ENCODE results near the gene DDRGK1.

Gene DDRGK1

GRCh38 chr20:3235666-3236324, 31.3 kb upstream of the DDRGK1 start:
- DNase-seq (ENCODE audit: low read depth), result no peak

GRCh38 chr20:3233991-3234498, 29.6 kb upstream of the DDRGK1 start:
- no peak for DNase-seq (ENCODE audit: low read depth)

DNA sequence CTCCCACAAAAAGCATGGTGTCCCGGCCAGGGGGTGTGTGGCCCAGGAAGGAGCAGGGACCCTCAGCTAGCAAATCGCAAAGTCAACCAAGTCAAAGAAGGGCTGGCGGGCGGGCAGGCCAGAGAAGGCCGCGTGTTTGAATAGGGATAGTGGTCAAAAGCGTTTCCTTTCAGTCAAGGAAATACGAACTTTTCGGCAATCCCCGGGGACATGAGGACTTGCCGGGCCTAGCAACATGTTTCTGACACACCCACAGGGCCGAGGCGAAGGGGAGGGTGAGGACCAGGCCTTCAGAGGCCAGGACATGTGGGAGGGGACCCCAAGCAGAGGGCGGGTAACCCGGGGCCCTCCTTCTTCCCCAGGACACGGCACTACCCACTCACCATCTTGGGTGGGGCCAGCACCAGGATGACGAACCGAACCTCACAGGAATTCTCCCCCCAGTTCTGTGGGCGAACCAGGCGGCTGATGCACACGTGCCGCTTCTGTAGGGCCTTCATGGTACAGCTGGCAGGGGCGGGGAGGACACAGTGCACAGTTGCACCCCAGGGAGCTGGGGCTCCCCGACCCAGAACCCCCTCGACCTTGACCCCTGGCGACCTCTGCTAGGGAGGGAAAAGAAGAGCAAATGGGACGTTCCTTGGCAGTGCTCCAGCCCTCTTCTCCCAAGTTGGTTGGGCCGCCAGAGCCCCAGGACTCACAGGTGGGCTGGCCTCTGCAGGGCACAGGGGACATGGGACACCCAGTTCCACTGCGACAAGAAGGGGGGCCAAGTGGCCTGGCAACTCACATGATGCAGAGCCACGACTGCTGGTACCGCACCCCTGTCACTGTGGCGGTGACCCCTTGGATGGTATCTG, 28.9 kb upstream of the DDRGK1 start:
- DNase-seq (ENCODE audit: low read depth), result no peak

DNA sequence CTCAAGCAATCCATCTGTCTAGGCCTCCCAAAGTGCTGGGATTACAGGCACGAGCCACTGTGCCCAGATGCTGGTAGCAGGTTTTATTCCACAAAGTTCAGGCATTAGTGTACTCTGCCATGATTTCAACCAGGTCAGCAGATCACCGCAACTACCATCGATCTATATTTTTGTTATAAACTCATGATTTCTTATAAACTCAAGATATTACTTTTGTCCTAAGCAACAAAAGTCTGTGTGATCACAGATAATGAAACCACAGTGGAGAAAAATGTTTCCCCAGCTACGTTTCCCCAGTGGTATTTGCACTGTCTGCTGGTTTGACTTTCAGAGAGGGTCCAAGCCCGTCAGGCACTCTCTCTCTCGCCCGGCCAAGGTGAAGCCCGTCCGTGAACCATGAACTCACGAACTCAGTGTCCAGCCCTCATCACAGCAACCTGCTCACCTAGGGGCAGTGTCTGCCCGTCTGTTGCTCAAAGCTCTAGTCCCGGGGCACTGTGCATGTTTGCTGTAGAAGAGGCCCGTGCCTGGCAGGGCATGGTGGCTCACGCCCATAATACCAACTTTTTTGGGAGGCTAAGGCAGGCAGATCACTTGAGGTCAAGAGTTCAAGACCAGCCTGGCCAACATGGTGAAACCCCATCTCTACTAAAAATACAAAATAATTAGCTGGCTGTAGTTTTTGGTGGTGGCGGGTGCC, 27.6 kb upstream of the DDRGK1 start:
- no peak for DNase-seq (ENCODE audit: low read depth)

GRCh38 chr20:3231116-3231515, 26.6 kb upstream of the DDRGK1 start:
- DNase-seq (ENCODE audit: low read depth), result no peak

DNA sequence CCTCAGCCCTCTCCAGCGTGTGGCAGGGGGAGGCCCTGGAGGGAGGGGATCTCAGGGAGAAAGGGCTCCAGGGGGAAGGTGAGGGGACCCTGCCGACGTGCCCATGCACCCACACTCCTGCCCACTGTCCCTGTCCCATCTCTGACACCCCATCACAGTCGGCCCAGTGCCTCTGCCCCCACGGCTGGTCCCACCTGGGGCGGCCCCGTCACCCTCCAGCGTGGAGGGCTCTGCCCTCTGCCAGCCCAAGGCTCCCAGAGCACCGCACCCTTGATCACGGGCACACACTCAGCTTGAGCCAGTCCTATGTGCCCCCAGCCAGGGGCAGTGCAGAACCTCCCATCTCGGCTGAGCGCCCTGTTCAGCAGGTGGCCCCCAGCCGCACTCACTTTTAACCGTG, 25.3 kb upstream of the DDRGK1 start:
- DNase-seq (ENCODE audit: low read depth), result no peak

- no peak for DNase-seq (ENCODE audit: low read depth)
Observed at GRCh38 chr20:3229158-3229557, 24.7 kb upstream of the DDRGK1 start.

DNA sequence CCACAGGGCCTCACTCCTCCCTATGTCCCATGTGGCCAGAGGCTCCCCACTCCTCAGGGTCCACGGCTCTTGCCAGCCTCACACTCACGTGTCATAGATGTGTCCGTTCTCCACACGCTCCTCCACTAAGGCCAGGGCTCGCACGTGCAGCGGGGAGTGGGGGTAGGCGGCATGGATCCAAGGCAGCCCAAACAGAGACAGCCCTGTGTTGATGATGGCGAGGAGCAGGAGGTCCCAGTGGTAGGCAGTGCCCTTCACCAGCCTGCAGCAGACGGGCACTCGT, 24.2 kb upstream of the DDRGK1 start:
- no peak for DNase-seq (ENCODE audit: low read depth)

DNA sequence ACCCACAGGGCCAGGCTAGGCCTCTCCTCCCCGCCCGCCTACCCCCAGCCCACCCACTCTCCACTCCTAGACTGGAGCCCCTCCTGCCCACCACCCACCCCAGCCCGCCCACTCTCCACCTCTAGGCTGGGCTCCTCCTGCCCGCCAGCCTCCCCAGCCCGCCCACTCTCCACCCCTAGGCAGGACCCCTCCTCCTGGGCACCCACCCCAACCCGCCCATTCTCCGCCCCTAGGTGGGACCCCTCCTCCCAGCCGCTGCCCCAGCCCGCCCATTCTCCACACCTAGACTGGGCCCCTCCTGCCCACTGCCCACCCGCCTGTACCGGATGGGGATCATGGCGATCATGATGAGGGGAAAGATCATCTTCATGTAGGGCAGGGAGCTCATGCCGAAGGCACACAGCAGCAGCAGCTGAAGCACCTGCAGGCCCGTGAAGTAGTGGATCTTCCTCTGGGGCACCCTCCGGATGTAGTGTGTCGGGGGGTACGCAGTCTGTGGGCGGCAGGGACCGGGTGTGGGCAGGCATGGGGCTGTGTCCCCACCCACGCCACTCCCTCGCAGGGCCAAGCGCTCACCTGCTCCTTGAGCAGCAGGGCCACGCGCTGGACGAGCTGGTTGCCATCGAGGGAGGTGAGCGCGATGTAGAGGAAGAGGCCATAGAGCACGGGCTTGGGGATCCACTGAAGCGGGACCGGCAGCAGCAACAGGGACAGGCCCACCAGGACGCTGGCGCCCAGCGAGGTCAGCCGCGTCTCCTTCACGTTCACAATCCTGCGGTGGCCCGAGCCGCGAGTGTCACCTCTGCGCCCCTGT, 23.7 kb upstream of the DDRGK1 start:
- DNase-seq (ENCODE audit: low read depth), result no peak

GRCh38 chr20:3227506-3227905, 23.0 kb upstream of the DDRGK1 start:
- DNase-seq (ENCODE audit: low read depth), result no peak

DNA sequence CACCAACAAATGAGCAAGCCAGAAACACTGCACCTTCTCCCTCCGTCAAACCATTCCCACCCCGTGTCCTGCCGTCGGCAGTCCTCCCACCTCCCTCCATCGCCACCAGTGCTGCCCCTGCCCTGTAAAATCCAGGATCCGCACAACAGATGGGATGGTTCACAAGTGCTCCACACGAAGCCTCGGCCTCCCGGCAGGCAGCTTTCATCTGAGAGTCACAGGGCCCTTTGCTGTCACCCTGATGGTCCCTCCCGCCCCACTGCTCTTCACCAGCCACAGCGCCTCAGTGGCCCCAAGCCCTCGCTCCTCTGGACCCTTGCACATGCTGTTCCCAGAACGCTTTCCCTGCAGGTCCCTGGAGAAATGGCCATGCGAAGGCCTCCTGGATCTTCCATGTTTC, 22.4 kb upstream of the DDRGK1 start:
- no peak for DNase-seq (ENCODE audit: low read depth)

GRCh38 chr20:3226093-3226492, 21.6 kb upstream of the DDRGK1 start:
- DNase-seq (ENCODE audit: low read depth), result no peak

DNA sequence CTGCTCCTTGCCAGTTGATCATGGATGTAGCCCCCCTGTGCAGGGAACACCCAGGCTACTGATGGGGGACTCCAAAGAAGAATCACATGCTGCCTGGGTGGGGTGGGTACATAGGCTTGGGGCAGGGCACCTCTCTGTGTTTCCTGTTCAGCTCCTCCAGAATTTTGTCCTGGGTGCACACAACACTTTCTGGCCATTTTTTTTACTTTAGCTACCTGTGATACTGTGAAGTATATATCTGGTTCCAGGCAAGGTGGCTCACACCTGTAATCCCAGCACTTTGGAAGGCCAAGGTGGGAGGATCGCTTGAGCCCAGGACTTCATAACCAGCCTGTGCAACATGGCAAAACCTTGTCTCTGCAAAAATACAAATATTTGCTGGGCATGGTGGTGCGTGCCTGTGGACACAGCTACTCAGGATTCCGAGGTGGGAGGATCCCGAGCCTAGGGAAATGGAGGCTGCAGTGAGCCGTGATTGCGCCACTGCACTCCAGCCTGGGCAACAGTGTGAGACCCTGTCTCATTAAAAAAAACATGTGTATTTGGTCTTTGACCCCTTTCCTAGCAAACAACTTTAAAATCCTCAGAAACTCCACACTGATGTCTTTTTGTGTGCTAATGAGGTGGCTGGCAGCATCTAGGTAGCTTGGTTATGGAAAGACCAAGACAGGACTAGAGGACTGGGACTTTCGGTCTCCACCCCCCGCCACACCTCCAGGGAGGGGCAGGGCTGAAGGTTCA, 20.4 kb upstream of the DDRGK1 start:
- no peak for DNase-seq (ENCODE audit: low read depth)

DNA sequence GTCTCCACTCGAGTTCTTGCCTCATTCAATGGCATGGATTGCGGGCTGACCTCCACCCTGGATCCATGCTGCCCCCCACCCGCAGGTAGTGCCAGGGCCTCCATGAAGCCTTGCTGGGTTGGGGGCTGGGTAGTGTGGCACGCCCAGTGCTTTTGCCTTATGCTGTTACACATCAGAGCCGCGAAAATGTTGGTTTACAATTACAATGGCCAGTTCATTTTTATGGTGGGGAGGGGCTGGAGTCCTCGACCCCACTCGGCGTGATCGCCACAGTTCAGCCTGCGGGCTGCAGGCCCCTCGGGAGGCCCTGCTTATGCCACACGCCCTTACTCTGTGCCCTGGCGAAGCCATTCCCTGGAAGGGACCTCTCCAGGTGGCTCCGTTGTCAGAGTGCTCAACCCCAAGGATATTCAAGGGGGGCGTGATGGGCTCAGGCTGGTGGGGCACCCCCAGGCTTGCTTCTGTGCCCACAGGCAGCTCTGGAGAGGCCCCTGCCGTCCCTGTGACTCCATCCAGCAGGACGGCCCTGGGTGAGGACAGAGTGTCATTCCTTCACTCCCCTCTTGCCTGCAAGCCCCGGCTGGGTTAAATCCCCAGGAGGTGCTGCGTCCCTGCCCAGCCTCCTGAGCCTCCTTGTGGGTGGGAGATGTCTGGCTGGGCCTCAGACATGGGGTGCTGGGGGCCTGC, 19.7 kb upstream of the DDRGK1 start:
- DNase-seq (ENCODE audit: low read depth), result no peak

- no peak for DNase-seq (ENCODE audit: low read depth)
Observed at GRCh38 chr20:3223651-3223993, 19.1 kb upstream of the DDRGK1 start.

DNA sequence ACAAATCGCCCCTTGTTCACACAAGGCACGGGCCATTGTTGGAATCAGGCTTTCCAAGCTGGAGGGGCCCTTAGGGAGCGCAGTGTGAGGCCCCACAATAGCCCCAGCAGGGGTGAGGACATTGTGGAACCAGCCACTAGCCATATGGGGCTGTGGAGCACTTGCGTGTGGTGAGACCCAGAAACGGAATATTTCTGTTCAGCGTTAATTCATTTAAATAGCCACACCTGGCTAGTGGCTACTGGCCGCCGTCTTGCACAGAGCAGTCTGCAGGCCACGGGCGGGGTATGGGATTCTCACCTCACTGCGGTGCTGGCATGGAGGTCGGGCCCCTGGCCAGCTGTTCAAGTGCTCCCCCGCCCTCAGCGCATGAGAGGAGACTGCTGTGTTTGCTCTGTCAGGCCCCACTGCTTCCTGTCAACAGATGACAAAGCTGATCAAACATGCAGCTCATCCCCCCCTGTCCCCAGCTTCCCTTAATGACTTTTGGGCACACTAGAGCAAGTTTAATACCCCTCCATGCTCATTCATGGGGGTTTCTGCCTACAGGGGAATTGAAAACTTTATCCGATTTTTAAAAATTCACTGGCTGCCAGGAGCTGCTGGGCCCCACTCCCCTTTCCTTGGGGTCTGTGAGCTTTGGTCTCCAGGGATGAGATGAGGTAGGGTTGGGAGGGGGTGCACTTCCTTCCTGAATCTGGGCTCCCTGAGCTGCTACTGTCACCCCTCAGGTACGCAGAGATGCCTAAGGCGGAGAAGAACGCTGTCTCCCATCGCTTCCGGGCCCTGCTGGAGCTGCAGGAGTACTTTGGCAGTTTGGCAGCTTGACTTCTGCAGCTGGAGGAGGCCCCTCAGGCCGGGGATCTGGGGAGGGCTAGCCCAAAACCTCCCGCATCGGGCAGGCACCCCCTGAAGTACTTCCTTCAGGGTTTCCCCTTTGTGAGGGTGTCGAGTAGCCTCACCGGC, 18.4 kb upstream of the DDRGK1 start:
- no peak for DNase-seq (ENCODE audit: low read depth)

- DNase-seq (ENCODE audit: low read depth), result no peak
Observed at GRCh38 chr20:3221398-3222226, 17.1 kb upstream of the DDRGK1 start.

DNA sequence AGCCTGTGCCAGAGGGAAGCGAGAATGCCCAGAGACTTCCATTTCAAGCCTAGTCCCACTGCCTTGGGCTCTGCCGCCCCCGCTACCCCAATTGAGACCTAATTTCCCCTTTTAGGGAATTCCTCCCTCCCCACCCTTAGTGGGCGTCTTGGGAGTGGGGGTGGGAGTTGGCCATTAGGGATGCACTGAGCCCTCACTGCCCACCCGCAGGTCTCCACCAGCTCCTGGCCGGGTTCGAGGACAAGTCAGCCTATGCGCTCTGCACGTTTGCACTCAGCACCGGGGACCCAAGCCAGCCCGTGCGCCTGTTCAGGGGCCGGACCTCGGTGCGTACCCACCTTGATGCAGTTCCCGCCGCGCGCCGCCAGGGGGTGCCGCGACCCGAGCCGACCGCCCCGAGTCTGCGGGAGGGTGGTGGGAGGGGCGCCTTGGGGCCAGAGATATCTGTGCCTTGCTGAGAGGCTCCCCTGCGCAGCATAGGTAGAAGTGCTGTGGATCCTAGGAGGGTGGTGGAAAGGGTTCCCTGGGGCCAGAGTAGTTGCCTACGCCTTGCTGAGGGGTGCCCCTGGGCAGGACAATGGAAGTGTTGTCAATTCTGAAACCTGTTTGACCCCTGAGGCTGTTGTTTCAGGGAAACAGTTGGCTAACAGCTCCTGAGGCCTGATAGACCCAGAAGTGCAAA, 14.0 kb upstream of the DDRGK1 start:
- DNase-seq (ENCODE audit: low read depth), result no peak
